ELR (cell line): ENCODE results near the gene FUZ.

ENCODE experiments used
- DNase-seq: peaks from one replicate; pipeline ENCODE4 v3.0.0-alpha.2; 2015; ENCODE audit warnings: low read depth

Gene FUZ

GRCh38 chr19:49779731-49780555 lies 33.1 kb downstream of the FUZ start:
- DNase-seq = no peak

- DNase-seq = no peak
These were observed 36.7 kb downstream of the FUZ start for GRCh38 chr19:49776371-49776764.

GRCh38 chr19:49775742-49776370 lies 37.2 kb downstream of the FUZ start:
- DNase-seq = no peak

- no peak for DNase-seq
These were observed 38.1 kb downstream of the FUZ start for GRCh38 chr19:49774969-49775368.

GRCh38 chr19:49773663-49774350 lies 39.3 kb downstream of the FUZ start:
- DNase-seq = no peak

GRCh38 chr19:49772850-49773432 lies 40.2 kb downstream of the FUZ start:
- DNase-seq = no peak

GRCh38 chr19:49771674-49772139 lies 41.4 kb downstream of the FUZ start:
- DNase-seq = no peak

GRCh38 chr19:49770529-49770928 lies 42.6 kb downstream of the FUZ start:
- DNase-seq = no peak

- DNase-seq = no peak
These were observed 45.0 kb downstream of the FUZ start for GRCh38 chr19:49767967-49768581.

GRCh38 chr19:49767381-49767780 lies 45.7 kb downstream of the FUZ start:
- peak; percentile 39 for DNase-seq

GRCh38 chr19:49766930-49767299 lies 46.2 kb downstream of the FUZ start, which contains the start of gene AP2A1:
Gene AP2A1 (plus strand): TSS chr19:49767001. CDS start chr19:49767134, 133 bp downstream.
- DNase-seq = no peak

GRCh38 chr19:49766007-49766929 lies 46.8 kb downstream of the FUZ start:
- peak; percentile 100 for DNase-seq

GRCh38 chr19:49764341-49764740 lies 48.8 kb downstream of the FUZ start:
- no peak for DNase-seq

- no peak for DNase-seq
These were observed 49.9 kb downstream of the FUZ start, which contains the start of gene TSKS for GRCh38 chr19:49763230-49763629. Gene TSKS (minus strand): TSS chr19:49763306. CDS start chr19:49763247, 59 bp downstream.

GRCh38 chr19:49761625-49762311 lies 51.3 kb downstream of the FUZ start:
- peak; percentile 50 for DNase-seq

- DNase-seq = no peak
These were observed 51.9 kb downstream of the FUZ start for GRCh38 chr19:49761249-49761624.

- DNase-seq = peak; percentile 91
These were observed 54.8 kb downstream of the FUZ start for GRCh38 chr19:49758292-49758691.
